Measurements from ENCODE around the gene STRA8. TPM values are rescaled to one million over a fixed set of nuclear protein-coding genes. Genes with fewer than 3 reads are reported as not detected.

STRA8 gene
- total and polyA plus RNA-seq, 2 of the 13 experiments (the other 11 are each of a cell fraction or from before 2014, with no cell fraction given) = not detected

- Histone ChIP-seq H3K4me3 (replicated peaks in 1 of 3; ENCODE audit: insufficient read depth in 1 of 3, low read depth in 2 of 3, low read length in 3 of 3) (no peak overlapping the region), H3K27ac (ENCODE audit: extremely low read length, insufficient read depth, low read length) (no peak overlapping the region), H2AFZ (ENCODE audit: low read length) (no peak overlapping the region), H3K36me3 (replicated peaks in 1 of 2; ENCODE audit: control insufficient read depth in 1 of 2, insufficient read depth in 2 of 2, low read length in 2 of 2) (no peaks in the 10 kb centered on the region), H3K9me3 (ENCODE audit: low read length) (no peaks in the 10 kb centered on the region), H3K79me2 (ENCODE audit: insufficient read depth, low read length) (peaks cover 9% of the 10 kb centered on the region), H4K20me1 (ENCODE audit: insufficient read depth, low read length) (no peaks in the 10 kb centered on the region), H3K9ac (ENCODE audit: insufficient read depth, low read depth, low read length) (no peak overlapping the region), H3K4me1 (ENCODE audit: insufficient read depth, low read length) (peaks cover 51% of the 10 kb centered on the region), H3K4me2 (ENCODE audit: low read depth, low read length) (peak overlapping the region; percentile 40; the same call in 1 of the 2 replicates), H3K27me3 (ENCODE audit: control insufficient read depth in 1 of 2, insufficient read depth in 2 of 2, low read length in 2 of 2) (no peaks in the 10 kb centered on the region; a peak in 1 of 5 replicates)
- ATAC-seq = no peak
- DNase-seq (ENCODE audit: low spot score) = no peak
- intact Hi-C loops (cut with micrococcal nuclease; ENCODE audit: unreplicated experiment) (loop anchor here (5.0 kb wide), 1 partner anchor 218 kb away; no protein-coding TSS in a partner anchor), in situ Hi-C loops (cut with HindIII; ENCODE audit: extremely low pct_ligation_motif_present, low pct_unique_long_range_greater_than_20kb) (no loop called here)
- CTCF ChIA-PET (ENCODE audit: low intra/inter-chr PET ratio, low total read pairs) = no interaction called here
- no peak for FAIRE-seq
- BruUV-seq (replicated peaks) = no TSS peak
- WGBS (ENCODE audit: low lambda C conversion rate) = 25% methylated on average over 3 of the region's 4 CpGs
- POLR2A ChIA-PET = interaction anchor here (0.5 kb wide), 1 partner anchor 1185 kb away, joined by 3 read pairs; no protein-coding TSS in a partner anchor
- TF ChIP-seq HNF4A (CRISPR knock-in tag; IDR thresholded peaks at IDR 0.05) = peak; percentile 9; the same call in 1 of the 2 replicates
- no peak for TF ChIP-seq IKZF4 (CRISPR knock-in tag; IDR thresholded peaks at IDR 0.05; ENCODE audit: borderline replicate concordance, low read depth, not compliant biosample characterization)
- TF ChIP-seq ZHX2 (IDR thresholded peaks at IDR 0.05; ENCODE audit: low read depth) = no peak
- no peak for TF ChIP-seq ZHX2 (CRISPR knock-in tag; IDR thresholded peaks at IDR 0.05; ENCODE audit: borderline replicate concordance)
- no peak for TF ChIP-seq XRCC5 (optimal IDR thresholded peaks at IDR 0.05; ENCODE audit: low read length)
- no peak for TF ChIP-seq CCAR2 (optimal IDR thresholded peaks at IDR 0.05; ENCODE audit: low read depth, low read length)
- TF ChIP-seq FOXA1 (IDR thresholded peaks at IDR 0.05) = no peak
- 0 out of 2 replicates have a peak, but pooled peaks have one; percentile 5 for TF ChIP-seq FOXA1 (CRISPR knock-in tag; IDR thresholded peaks at IDR 0.05)
- TF ChIP-seq RXRB (CRISPR knock-in tag; IDR thresholded peaks at IDR 0.05; ENCODE audit: borderline replicate concordance) = peak; percentile 42; the same call in 1 of the 2 replicates
- TF ChIP-seq SRY (CRISPR knock-in tag; IDR thresholded peaks at IDR 0.05) = no peak
- no peak for TF ChIP-seq ATAD3A (CRISPR knock-in tag; IDR thresholded peaks at IDR 0.05)
- peak; percentile 60; the same call in 1 of the 2 replicates for TF ChIP-seq ZNF768 (CRISPR knock-in tag; IDR thresholded peaks at IDR 0.05)
- TF ChIP-seq SOX6 (IDR thresholded peaks at IDR 0.05) = no peak
- peak; percentile 17; the same call in 1 of the 2 replicates for TF ChIP-seq SOX6 (CRISPR knock-in tag; IDR thresholded peaks at IDR 0.05)
- no peak for TF ChIP-seq SOX13 (IDR thresholded peaks at IDR 0.05)
- peak in 1 of 2 experiments; percentile 25; a peak in 1 of 4 replicates for TF ChIP-seq SOX13 (CRISPR knock-in tag; conservative IDR thresholded peaks at IDR 0.05 in 1 of 2, IDR thresholded peaks at IDR 0.05 in 1 of 2)
- peak; percentile 27; the same call in 1 of the 2 replicates for TF ChIP-seq SAP130 (CRISPR knock-in tag; IDR thresholded peaks at IDR 0.05; ENCODE audit: low read depth)
- 0 out of 2 replicates have a peak, but pooled peaks have one; percentile 28 for TF ChIP-seq ZNF652 (CRISPR knock-in tag; IDR thresholded peaks at IDR 0.05; ENCODE audit: borderline replicate concordance, low read depth)
- TF ChIP-seq LCORL (IDR thresholded peaks at IDR 0.05) = no peak
- TF ChIP-seq LCORL (CRISPR knock-in tag; IDR thresholded peaks at IDR 0.05) = 0 out of 2 replicates have a peak, but pooled peaks have one; percentile 39
- no peak for TF ChIP-seq ZNF121 (CRISPR knock-in tag; IDR thresholded peaks at IDR 0.05)
Measured at GRCh38 chr7:135215180-135215579, 18.5 kb upstream of the STRA8 start.
